ENCODE data around the gene MSI2. TPM values are rescaled to one million over a fixed set of nuclear protein-coding genes. Genes with fewer than 3 reads are reported as not detected.

The MSI2 gene
- total and polyA plus RNA-seq, 2 experiments from 2014 or later = 4.3 to 17.9 TPM

- no peak overlapping the region for H3K27ac ChIP-seq
- in situ Hi-C loops (cut with MboI) = no loop called here
Measured at GRCh38 chr17:57289613-57290012, 33.3 kb downstream of the MSI2 start.

GRCh38 chr17:57290981-57291380, 34.7 kb downstream of the MSI2 start:
- Histone ChIP-seq H3K9me2 (ENCODE audit: insufficient read depth) (no peaks in the 10 kb centered on the region), H3F3A (ENCODE audit: insufficient read depth) (no peaks in the 10 kb centered on the region), H3K36me3 (ENCODE audit: low read depth) (no peaks in the 10 kb centered on the region), H3K9ac (no peak overlapping the region), H3K27ac (no peak overlapping the region), H3K4me1 (ENCODE audit: insufficient read depth) (no peaks in the 10 kb centered on the region), H3K9me3 (ENCODE audit: low read depth) (no peaks in the 10 kb centered on the region), H4K20me1 (ENCODE audit: insufficient read depth) (no peaks in the 10 kb centered on the region), H2AFZ (no peak overlapping the region), H3K4me3 (no peak overlapping the region), H3K79me2 (ENCODE audit: insufficient read depth) (no peaks in the 10 kb centered on the region), H3K4me2 (ENCODE audit: unreplicated experiment) (no peak overlapping the region), H3K27me3 (replicated peaks; ENCODE audit: insufficient read depth) (no peaks in the 10 kb centered on the region)
- in situ Hi-C loops (cut with MboI) = no loop called here
- WGBS, 2 experiments (ENCODE audit: low coverage in 1 of 2, low lambda C conversion rate in 2 of 2, missing lambda C conversion rate in 2 of 2) = 95% methylated on average over 10 of the region's 10 CpGs
- DNase-seq = no peak
- no peak for TF ChIP-seq EZH2 (IDR thresholded peaks at IDR 0.05; ENCODE audit: insufficient read depth, poor library complexity, severe bottlenecking)
- no peak for TF ChIP-seq EZH2phosphoT487 (IDR thresholded peaks at IDR 0.05; ENCODE audit: insufficient read depth, low read depth)

More at GRCh38 chr17:57289613-57290012, 33.3 kb downstream of the MSI2 start:
- H3K9ac ChIP-seq = no peak overlapping the region
- no peak overlapping the region for H2AFZ ChIP-seq
- H3K9me3 ChIP-seq (ENCODE audit: low read depth) = no peaks in the 10 kb centered on the region
- H3K27me3 ChIP-seq (replicated peaks; ENCODE audit: insufficient read depth) = no peaks in the 10 kb centered on the region
- DNase-seq = peak; percentile 44
- H3K4me2 ChIP-seq (ENCODE audit: unreplicated experiment) = no peak overlapping the region
- H3K9me2 ChIP-seq (ENCODE audit: insufficient read depth) = no peaks in the 10 kb centered on the region
- no peaks in the 10 kb centered on the region for H3K4me1 ChIP-seq (ENCODE audit: insufficient read depth)
- TF ChIP-seq EZH2 (IDR thresholded peaks at IDR 0.05; ENCODE audit: insufficient read depth, poor library complexity, severe bottlenecking) (no peak), EZH2phosphoT487 (IDR thresholded peaks at IDR 0.05; ENCODE audit: insufficient read depth, low read depth) (no peak)
- H4K20me1 ChIP-seq (ENCODE audit: insufficient read depth) = no peaks in the 10 kb centered on the region
- WGBS, 2 experiments (ENCODE audit: low coverage in 1 of 2, low lambda C conversion rate in 2 of 2, missing lambda C conversion rate in 2 of 2) = 47 to 54% methylated on average over 8 of the region's 8 CpGs
- no peaks in the 10 kb centered on the region for H3F3A ChIP-seq (ENCODE audit: insufficient read depth)
- no peak overlapping the region for H3K4me3 ChIP-seq
- H3K79me2 ChIP-seq (ENCODE audit: insufficient read depth) = no peaks in the 10 kb centered on the region
- no peaks in the 10 kb centered on the region for H3K36me3 ChIP-seq (ENCODE audit: low read depth)

- no peaks in the 10 kb centered on the region for H3K36me3 ChIP-seq (ENCODE audit: low read depth)
- H3K4me2 ChIP-seq (ENCODE audit: unreplicated experiment) = no peak overlapping the region
- no peaks in the 10 kb centered on the region for H3K27me3 ChIP-seq (replicated peaks; ENCODE audit: insufficient read depth)
- H3K4me3 ChIP-seq = no peak overlapping the region
- no peaks in the 10 kb centered on the region for H4K20me1 ChIP-seq (ENCODE audit: insufficient read depth)
- no peak for DNase-seq
- TF ChIP-seq EZH2phosphoT487 (IDR thresholded peaks at IDR 0.05; ENCODE audit: insufficient read depth, low read depth) (no peak), EZH2 (IDR thresholded peaks at IDR 0.05; ENCODE audit: insufficient read depth, poor library complexity, severe bottlenecking) (no peak)
- H3K27ac ChIP-seq = no peak overlapping the region
- in situ Hi-C loops (cut with MboI) = no loop called here
- H3K4me1 ChIP-seq (ENCODE audit: insufficient read depth) = no peaks in the 10 kb centered on the region
- no peak overlapping the region for H2AFZ ChIP-seq
- H3K9me3 ChIP-seq (ENCODE audit: low read depth) = no peaks in the 10 kb centered on the region
- H3K79me2 ChIP-seq (ENCODE audit: insufficient read depth) = no peaks in the 10 kb centered on the region
- 88 to 89% methylated on average over 5 of the region's 5 CpGs for WGBS, 2 experiments (ENCODE audit: low coverage in 1 of 2, low lambda C conversion rate in 2 of 2, missing lambda C conversion rate in 2 of 2)
- no peaks in the 10 kb centered on the region for H3F3A ChIP-seq (ENCODE audit: insufficient read depth)
- H3K9ac ChIP-seq = no peak overlapping the region
- no peaks in the 10 kb centered on the region for H3K9me2 ChIP-seq (ENCODE audit: insufficient read depth)
Measured at GRCh38 chr17:57292091-57292490, 35.8 kb downstream of the MSI2 start.

GRCh38 chr17:57293077-57293476, 36.8 kb downstream of the MSI2 start:
- WGBS, 2 experiments (ENCODE audit: low coverage in 1 of 2, low lambda C conversion rate in 2 of 2, missing lambda C conversion rate in 2 of 2) = 92 to 93% methylated on average over 10 of the region's 10 CpGs
- H3K36me3 ChIP-seq (ENCODE audit: low read depth) = peaks cover 4% of the 10 kb centered on the region; the same call in 1 of the 2 replicates
- H3K4me3 ChIP-seq = no peak overlapping the region
- no peaks in the 10 kb centered on the region for H3K79me2 ChIP-seq (ENCODE audit: insufficient read depth)
- no peak for TF ChIP-seq EZH2phosphoT487 (IDR thresholded peaks at IDR 0.05; ENCODE audit: insufficient read depth, low read depth)
- no peak for TF ChIP-seq EZH2 (IDR thresholded peaks at IDR 0.05; ENCODE audit: insufficient read depth, poor library complexity, severe bottlenecking)
- H3K4me1 ChIP-seq (ENCODE audit: insufficient read depth) = no peaks in the 10 kb centered on the region
- no peak for DNase-seq
- no peaks in the 10 kb centered on the region for H3F3A ChIP-seq (ENCODE audit: insufficient read depth)
- H3K4me2 ChIP-seq (ENCODE audit: unreplicated experiment) = no peak overlapping the region
- H3K9ac ChIP-seq = no peak overlapping the region
- no peak overlapping the region for H3K27ac ChIP-seq
- in situ Hi-C loops (cut with MboI) = no loop called here
- H2AFZ ChIP-seq = no peak overlapping the region
- no peaks in the 10 kb centered on the region for H3K9me2 ChIP-seq (ENCODE audit: insufficient read depth)
- H3K27me3 ChIP-seq (replicated peaks; ENCODE audit: insufficient read depth) = no peaks in the 10 kb centered on the region
- no peaks in the 10 kb centered on the region for H4K20me1 ChIP-seq (ENCODE audit: insufficient read depth)
- H3K9me3 ChIP-seq (ENCODE audit: low read depth) = no peaks in the 10 kb centered on the region

GRCh38 chr17:57294101-57294500, 37.8 kb downstream of the MSI2 start:
- DNase-seq = no peak
- no peaks in the 10 kb centered on the region for H4K20me1 ChIP-seq (ENCODE audit: insufficient read depth)
- H3K9ac ChIP-seq = no peak overlapping the region
- H3K9me2 ChIP-seq (ENCODE audit: insufficient read depth) = no peaks in the 10 kb centered on the region
- in situ Hi-C loops (cut with MboI) = no loop called here
- H3K36me3 ChIP-seq (ENCODE audit: low read depth) = peaks cover 6% of the 10 kb centered on the region; the same call in 1 of the 2 replicates
- no peaks in the 10 kb centered on the region for H3K4me1 ChIP-seq (ENCODE audit: insufficient read depth)
- no peak overlapping the region for H3K4me3 ChIP-seq
- no peak overlapping the region for H2AFZ ChIP-seq
- no peaks in the 10 kb centered on the region for H3K27me3 ChIP-seq (replicated peaks; ENCODE audit: insufficient read depth)
- H3K4me2 ChIP-seq (ENCODE audit: unreplicated experiment) = no peak overlapping the region
- no peaks in the 10 kb centered on the region for H3F3A ChIP-seq (ENCODE audit: insufficient read depth)
- H3K79me2 ChIP-seq (ENCODE audit: insufficient read depth) = no peaks in the 10 kb centered on the region
- no peak for TF ChIP-seq EZH2phosphoT487 (IDR thresholded peaks at IDR 0.05; ENCODE audit: insufficient read depth, low read depth)
- TF ChIP-seq EZH2 (IDR thresholded peaks at IDR 0.05; ENCODE audit: insufficient read depth, poor library complexity, severe bottlenecking) = no peak
- H3K9me3 ChIP-seq (ENCODE audit: low read depth) = no peaks in the 10 kb centered on the region
- 78 to 82% methylated on average over 7 of the region's 7 CpGs for WGBS, 2 experiments (ENCODE audit: low coverage in 1 of 2, low lambda C conversion rate in 2 of 2, missing lambda C conversion rate in 2 of 2)
- H3K27ac ChIP-seq = no peak overlapping the region

All from GM23248 (cell line).